Glutamatergic neuron (in vitro differentiated cells): ENCODE measurements around the gene GNGT2. TPM values are rescaled to one million over a fixed set of nuclear protein-coding genes. Genes with fewer than 3 reads are reported as not detected.

Source experiments
- DNase-seq: peaks from one replicate; pipeline ENCODE4 v3.0.0; 2022
- H3K27ac Mint-ChIP-seq: one replicate; pipeline ENCODE4 v1.8.0; 2020; ENCODE audit warnings: mild to moderate bottlenecking, mixed read lengths, inconsistent platforms; ENCODE audit not compliant: unreplicated experiment
- H3K27me3 Mint-ChIP-seq: one replicate; pipeline ENCODE4 v1.8.0; 2020; ENCODE audit warnings: mild to moderate bottlenecking, moderate library complexity, mixed read lengths, inconsistent platforms; ENCODE audit not compliant: unreplicated experiment
- H3K36me3 Mint-ChIP-seq: one replicate; pipeline ENCODE4 v1.8.0; 2020; ENCODE audit warnings: mild to moderate bottlenecking, mixed read lengths, inconsistent platforms; ENCODE audit not compliant: unreplicated experiment
- H3K4me1 Mint-ChIP-seq: one replicate; pipeline ENCODE4 v1.8.0; 2020; ENCODE audit warnings: mild to moderate bottlenecking, low read depth, mixed read lengths, inconsistent platforms; ENCODE audit not compliant: unreplicated experiment
- H3K4me3 Mint-ChIP-seq: one replicate; pipeline ENCODE4 v1.8.0; 2020; ENCODE audit warnings: mild to moderate bottlenecking, mixed read lengths, inconsistent platforms; ENCODE audit not compliant: unreplicated experiment
- H3K9me3 Mint-ChIP-seq: one replicate; pipeline ENCODE4 v1.8.0; 2020; ENCODE audit warnings: mild to moderate bottlenecking, moderate library complexity, mixed read lengths, inconsistent platforms; ENCODE audit not compliant: unreplicated experiment
- CTCF ChIP-seq: fragments of 200-600 bp; sonication (generic); IDR thresholded peaks from one replicate; pipeline ENCODE4 v1.5.0; 2021; ENCODE audit not compliant: partially characterized antibody, unreplicated experiment
- total RNA-seq: library from RNA; stranded (reverse); fragmentation: NEBNext Ultra II Directional; extraction: Animal tissue kit (Norgen Biotek cat#: 25700); gene quantifications from one replicate; pipeline ENCODE4 v1.2.1, GENCODE V29; 2021; ENCODE audit not compliant: unreplicated experiment

The GNGT2 gene
- total RNA-seq, 1 donor from 2014 or later = not detected

- Mint-ChIP-seq H3K27ac (no peak overlapping the region), H3K27me3 (peaks cover 9% of the 10 kb centered on the region), H3K4me1 (no peaks in the 10 kb centered on the region), H3K36me3 (no peaks in the 10 kb centered on the region), H3K9me3 (no peaks in the 10 kb centered on the region), H3K4me3 (peak overlapping the region; percentile 36)
- no peak for DNase-seq
- no peak for TF ChIP-seq CTCF
Observed at GRCh38 chr17:49209061-49209571, 1.3 kb downstream of the GNGT2 start.

GRCh38 chr17:49204516-49204915 is 5.9 kb downstream of the GNGT2 start:
- Mint-ChIP-seq H3K27me3 (peaks cover 9% of the 10 kb centered on the region), H3K36me3 (no peaks in the 10 kb centered on the region), H3K4me1 (no peaks in the 10 kb centered on the region), H3K9me3 (peaks cover 1% of the 10 kb centered on the region), H3K4me3 (no peak overlapping the region), H3K27ac (no peak overlapping the region)
- no peak for TF ChIP-seq CTCF
- DNase-seq = no peak

- Mint-ChIP-seq H3K9me3 (peaks cover 1% of the 10 kb centered on the region), H3K27me3 (peaks cover 7% of the 10 kb centered on the region), H3K4me1 (no peaks in the 10 kb centered on the region), H3K36me3 (no peaks in the 10 kb centered on the region), H3K4me3 (no peak overlapping the region), H3K27ac (no peak overlapping the region)
- no peak for DNase-seq
- no peak for TF ChIP-seq CTCF
Observed at GRCh38 chr17:49203796-49204195, 6.6 kb downstream of the GNGT2 start.

GRCh38 chr17:49201481-49201927 is 8.9 kb downstream of the GNGT2 start:
- Mint-ChIP-seq H3K36me3 (no peaks in the 10 kb centered on the region), H3K4me1 (no peaks in the 10 kb centered on the region), H3K9me3 (peaks cover 1% of the 10 kb centered on the region), H3K27me3 (peaks cover 7% of the 10 kb centered on the region), H3K27ac (no peak overlapping the region), H3K4me3 (no peak overlapping the region)
- no peak for DNase-seq
- TF ChIP-seq CTCF = no peak

- H3K4me1 Mint-ChIP-seq = no peaks in the 10 kb centered on the region
- TF ChIP-seq CTCF = no peak
- H3K4me3 Mint-ChIP-seq = no peak overlapping the region
- DNase-seq = no peak
- no peak overlapping the region for H3K27ac Mint-ChIP-seq
- H3K36me3 Mint-ChIP-seq = no peaks in the 10 kb centered on the region
- H3K27me3 Mint-ChIP-seq = peaks cover 4% of the 10 kb centered on the region
- peaks cover 1% of the 10 kb centered on the region for H3K9me3 Mint-ChIP-seq
Observed at GRCh38 chr17:49200423-49201083, 9.8 kb downstream of the GNGT2 start.
